T-cell (primary cell): ENCODE data around the gene PAFAH1B2. TPM values are rescaled to one million over a fixed set of nuclear protein-coding genes. Genes with fewer than 3 reads are reported as not detected.

Experiments used
- ATAC-seq, 4 experiments: fragments of 200-7000 bp in 3 of 4; fragments of 150-1000 bp in 1 of 4; cut with Tn5 transposase; replicated peaks in 1 of 4; 1 replicate in 3 of 4; 2 replicates in 1 of 4; pipeline ENCODE4 v1.10.0; 2021; ENCODE audit warnings: moderate library complexity in 3 of 4, mild to moderate bottlenecking in 2 of 4, moderate number of reproducible peaks in 1 of 4
- CTCF ChIA-PET, 2 donors: fragments of 300-600 bp; sonication (Branson Sonifier 250); formaldehyde crosslinking; loops; one replicate each; lab custom pipeline; 2022; ENCODE audit warnings: antibody characterized with exemption in 2 of 2; lab: Charles Lee
- POLR2A ChIA-PET, 2 donors: fragments of 300-600 bp; sonication (Branson Sonifier 250); formaldehyde crosslinking; loops; one replicate each; lab custom pipeline; 2022; ENCODE audit warnings: antibody characterized with exemption in 2 of 2; lab: Charles Lee
- DNase-seq, 35 experiments: peaks; one replicate each; pipeline versions ENCODE4 v3.0.0 to v3.0.0-alpha.2; 2013 to 2023
- H3K27ac ChIP-seq: one replicate; pipeline ENCODE4 v1.5.1; 2013; ENCODE audit warnings: low read length
- H3K27me3 ChIP-seq, 2 experiments: replicated peaks in 1 of 2; 1 replicate in 1 of 2; 2 replicates in 1 of 2; pipeline versions ENCODE4 v1.6.1 to v1.7.0; 2013; ENCODE audit warnings: low read length in 1 of 2, mixed read lengths in 1 of 2; ENCODE audit not compliant: control insufficient read depth in 2 of 2, insufficient read depth in 2 of 2; ENCODE audit errors: extremely low read depth in 1 of 2
- H3K36me3 ChIP-seq, 2 donors: 1 replicate in 1 of 2; 2 replicates in 1 of 2; pipeline versions ENCODE4 v1.6.1 to v1.7.0; 2013; ENCODE audit warnings: low read length in 1 of 2; ENCODE audit not compliant: control insufficient read depth in 2 of 2, insufficient read depth in 1 of 2; ENCODE audit errors: extremely low read depth in 1 of 2
- H3K4me1 ChIP-seq, 2 experiments: 1 replicate in 1 of 2; 2 replicates in 1 of 2; pipeline versions ENCODE4 v1.6.1 to v1.7.0; 2013; ENCODE audit warnings: low read length in 2 of 2, mixed read lengths in 1 of 2; ENCODE audit not compliant: insufficient read depth in 2 of 2, control insufficient read depth in 1 of 2; ENCODE audit errors: extremely low read depth in 1 of 2
- H3K4me3 ChIP-seq, 2 donors: 1 replicate in 1 of 2; 2 replicates in 1 of 2; pipeline versions ENCODE4 v1.5.1 to v1.7.0; 2013; ENCODE audit warnings: mild to moderate bottlenecking in 2 of 2, low read length in 1 of 2, moderate library complexity in 1 of 2; ENCODE audit not compliant: control insufficient read depth in 1 of 2; ENCODE audit errors: extremely low read depth in 1 of 2
- H3K9me3 ChIP-seq: 2 replicates; pipeline ENCODE4 v1.7.0; 2013
- H3K27ac Mint-ChIP-seq, 2 donors: one replicate each; pipeline ENCODE4 v1.8.0; 2020 to 2021; ENCODE audit warnings: mild to moderate bottlenecking in 2 of 2, mixed read lengths in 2 of 2
- H3K27me3 Mint-ChIP-seq, 2 donors: one replicate each; pipeline ENCODE4 v1.8.0; 2021 to 2022; ENCODE audit warnings: mixed read lengths in 2 of 2
- H3K36me3 Mint-ChIP-seq: one replicate; pipeline ENCODE4 v1.8.0; 2021; ENCODE audit warnings: mixed read lengths
- H3K4me1 Mint-ChIP-seq, 3 donors: one replicate each; pipeline ENCODE4 v1.8.0; 2020 to 2022; ENCODE audit warnings: mixed read lengths in 3 of 3, mild to moderate bottlenecking in 1 of 3
- H3K4me3 Mint-ChIP-seq, 3 donors: one replicate each; pipeline ENCODE4 v1.8.0; 2020 to 2022; ENCODE audit warnings: mild to moderate bottlenecking in 3 of 3, mixed read lengths in 3 of 3, moderate library complexity in 3 of 3
- H3K9me3 Mint-ChIP-seq, 3 donors: one replicate each; pipeline ENCODE4 v1.8.0; 2020 to 2022; ENCODE audit warnings: mixed read lengths in 3 of 3
- WGBS: methylation state at CpG from one replicate; pipeline ENCODE4 v1.1.5; 2013; ENCODE audit warnings: missing lambda C conversion rate; ENCODE audit not compliant: insufficient coverage; 5-methylcytosine and 5-hydroxymethylcytosine counted together
- total RNA-seq, 35 experiments: library from RNA in 6 of 35; stranded (reverse) in 6 of 35; fragments of 120-200 nt in 1 of 35; gene quantifications; one replicate each; pipeline versions ENCODE4 v1.2.1 to v1.2.4 and lab custom pipeline; 2013 to 2026

The PAFAH1B2 gene
- total RNA-seq, 5 donors from 2014 or later (not counting 1 experiment from before 2014, with no cell fraction given), result 44.1 to 55.9 (median 55.6) TPM

- peaks cover 0 to 8% of the 10 kb centered on the region in 2 experiments for H3K4me1 ChIP-seq
- peaks cover 3 to 42% of the 10 kb centered on the region in 2 donors for H3K36me3 ChIP-seq
- POLR2A ChIA-PET, result no interaction called here
These were observed 43.9 kb downstream of the PAFAH1B2 start for GRCh38 chr11:117187799-117188481.

DNA sequence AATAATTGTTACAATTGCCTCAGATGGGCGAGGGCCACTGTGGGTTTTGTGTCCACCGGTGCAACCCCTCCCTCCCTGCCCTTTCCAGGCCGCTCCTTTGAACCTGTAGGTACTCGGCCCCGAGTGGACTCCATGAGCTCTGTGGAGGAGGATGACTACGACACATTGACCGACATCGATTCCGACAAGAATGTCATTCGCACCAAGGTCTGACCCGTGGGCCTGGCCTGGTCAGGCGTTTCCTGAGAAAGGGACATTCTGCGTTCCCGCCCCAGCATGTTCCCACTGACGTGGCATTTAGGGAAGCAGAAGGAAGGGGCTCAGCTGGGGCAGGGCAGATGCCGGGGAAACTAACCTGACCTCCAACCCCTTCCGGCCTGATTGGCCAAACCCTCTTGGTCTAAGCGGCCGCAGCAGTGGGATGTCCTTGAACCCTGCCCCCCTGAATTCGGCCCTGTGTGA is 44.6 kb downstream of the PAFAH1B2 start:
- Histone ChIP-seq H3K27me3 (no peaks in the 10 kb centered on the region), H3K36me3 (peaks cover 3 to 41% of the 10 kb centered on the region in 2 donors), H3K4me1 (peaks cover 0 to 8% of the 10 kb centered on the region in 2 experiments), H3K27ac (no peak overlapping the region), H3K9me3 (no peaks in the 10 kb centered on the region), H3K4me3 (no peak overlapping the region)
- H3K4me3 Mint-ChIP-seq, result no peak overlapping the region
- WGBS, result 86% methylated on average over 12 of the region's 20 CpGs
- no peak overlapping the region for H3K27ac Mint-ChIP-seq
- ATAC-seq (no peak), DNase-seq (no peak)
- no peaks in the 10 kb centered on the region for H3K9me3 Mint-ChIP-seq
- ChIA-PET CTCF (interaction anchor here in 1 of 2 donors (0.6 kb wide), 1 partner anchor 42 kb away, joined by 3 read pairs; no protein-coding TSS in a partner anchor), POLR2A (no interaction called here)
- H3K27me3 Mint-ChIP-seq, result no peaks in the 10 kb centered on the region
- peaks cover 0 to 7% (median 4%) of the 10 kb centered on the region in 3 donors for H3K4me1 Mint-ChIP-seq
- H3K36me3 Mint-ChIP-seq, result peaks cover 21% of the 10 kb centered on the region

More at GRCh38 chr11:117187799-117188481, 43.9 kb downstream of the PAFAH1B2 start:
- ATAC-seq (no peak), DNase-seq (no peak)
- H3K9me3 Mint-ChIP-seq, result no peaks in the 10 kb centered on the region
- no peak overlapping the region for H3K27ac Mint-ChIP-seq
- H3K4me3 ChIP-seq, result no peak overlapping the region
- H3K36me3 Mint-ChIP-seq, result peaks cover 20% of the 10 kb centered on the region
- no peaks in the 10 kb centered on the region for H3K27me3 Mint-ChIP-seq
- no peaks in the 10 kb centered on the region for H3K9me3 ChIP-seq
- H3K4me3 Mint-ChIP-seq, result no peak overlapping the region
- H3K4me1 Mint-ChIP-seq, result peaks cover 0 to 6% (median 4%) of the 10 kb centered on the region in 3 donors
- CTCF ChIA-PET, result no interaction called here
- H3K27ac ChIP-seq, result no peak overlapping the region
- no peaks in the 10 kb centered on the region for H3K27me3 ChIP-seq
- WGBS, result 96% methylated on average over 14 of the region's 16 CpGs

- WGBS, result 93% methylated on average over 20 of the region's 22 CpGs
- ATAC-seq, result no peak
- H3K36me3 Mint-ChIP-seq, result peaks cover 14% of the 10 kb centered on the region
These were observed 45.3 kb downstream of the PAFAH1B2 start for GRCh38 chr11:117189191-117189940.

DNA sequence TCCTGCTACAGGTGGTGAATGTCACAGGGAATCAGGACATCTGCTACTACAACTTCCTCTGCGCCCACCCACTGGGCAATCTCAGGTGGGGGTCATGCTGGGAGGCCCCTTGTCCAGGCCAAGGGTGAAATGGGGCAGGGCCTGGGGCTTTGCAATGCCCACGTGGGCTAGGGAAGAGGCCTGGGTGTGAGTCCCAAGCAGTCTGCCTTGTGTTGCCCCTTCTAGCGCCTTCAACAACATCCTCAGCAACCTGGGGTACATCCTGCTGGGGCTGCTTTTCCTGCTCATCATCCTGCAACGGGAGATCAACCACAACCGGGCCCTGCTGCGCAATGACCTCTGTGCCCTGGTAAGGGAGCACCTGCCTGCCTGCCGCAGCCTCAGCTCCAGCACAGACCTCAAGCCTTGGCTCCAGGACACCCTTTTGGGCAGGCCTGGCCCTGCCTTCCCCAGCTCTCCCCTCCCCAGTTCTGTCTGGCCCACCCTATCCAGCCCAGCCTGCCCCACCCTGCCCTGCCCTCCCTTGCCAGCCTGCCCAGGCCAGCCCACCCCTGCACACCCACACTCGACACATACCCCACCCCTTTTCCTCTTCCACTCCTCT is 46.0 kb downstream of the PAFAH1B2 start:
- 85% methylated on average over 8 of the region's 8 CpGs for WGBS
- Mint-ChIP-seq H3K4me3 (no peak overlapping the region), H3K4me1 (peaks cover 0 to 8% (median 5%) of the 10 kb centered on the region in 3 donors), H3K9me3 (no peaks in the 10 kb centered on the region), H3K36me3 (peaks cover 15% of the 10 kb centered on the region), H3K27ac (no peak overlapping the region), H3K27me3 (no peaks in the 10 kb centered on the region)
- ATAC-seq, result no peak
- no peak for DNase-seq
- H3K27ac ChIP-seq, result no peak overlapping the region
- no peak overlapping the region for H3K4me3 ChIP-seq
- CTCF ChIA-PET, result no interaction called here
- POLR2A ChIA-PET, result no interaction called here
- peaks cover 3 to 35% of the 10 kb centered on the region in 2 donors for H3K36me3 ChIP-seq
- H3K4me1 ChIP-seq, result peaks cover 0 to 8% of the 10 kb centered on the region in 2 experiments
- no peaks in the 10 kb centered on the region for H3K9me3 ChIP-seq
- H3K27me3 ChIP-seq, result no peaks in the 10 kb centered on the region

More at GRCh38 chr11:117189191-117189940, 45.3 kb downstream of the PAFAH1B2 start:
- ChIA-PET CTCF (interaction anchor here in 1 of 2 donors (0.6 kb wide), 1 partner anchor 41 kb away, joined by 3 read pairs; no protein-coding TSS in a partner anchor), POLR2A (no interaction called here)
- Mint-ChIP-seq H3K4me1 (peaks cover 0 to 7% (median 4%) of the 10 kb centered on the region in 3 donors), H3K4me3 (no peak overlapping the region), H3K27me3 (no peaks in the 10 kb centered on the region), H3K27ac (no peak overlapping the region), H3K9me3 (no peaks in the 10 kb centered on the region)
- H3K36me3 ChIP-seq, result peaks cover 3 to 35% of the 10 kb centered on the region in 2 donors
- no peak overlapping the region for H3K27ac ChIP-seq
- H3K4me1 ChIP-seq, result peaks cover 0 to 8% of the 10 kb centered on the region in 2 experiments
- H3K4me3 ChIP-seq, result no peak overlapping the region
- no peaks in the 10 kb centered on the region for H3K27me3 ChIP-seq
- peak in 1 of 35 experiments; percentile 49 for DNase-seq
- H3K9me3 ChIP-seq, result no peaks in the 10 kb centered on the region

DNA sequence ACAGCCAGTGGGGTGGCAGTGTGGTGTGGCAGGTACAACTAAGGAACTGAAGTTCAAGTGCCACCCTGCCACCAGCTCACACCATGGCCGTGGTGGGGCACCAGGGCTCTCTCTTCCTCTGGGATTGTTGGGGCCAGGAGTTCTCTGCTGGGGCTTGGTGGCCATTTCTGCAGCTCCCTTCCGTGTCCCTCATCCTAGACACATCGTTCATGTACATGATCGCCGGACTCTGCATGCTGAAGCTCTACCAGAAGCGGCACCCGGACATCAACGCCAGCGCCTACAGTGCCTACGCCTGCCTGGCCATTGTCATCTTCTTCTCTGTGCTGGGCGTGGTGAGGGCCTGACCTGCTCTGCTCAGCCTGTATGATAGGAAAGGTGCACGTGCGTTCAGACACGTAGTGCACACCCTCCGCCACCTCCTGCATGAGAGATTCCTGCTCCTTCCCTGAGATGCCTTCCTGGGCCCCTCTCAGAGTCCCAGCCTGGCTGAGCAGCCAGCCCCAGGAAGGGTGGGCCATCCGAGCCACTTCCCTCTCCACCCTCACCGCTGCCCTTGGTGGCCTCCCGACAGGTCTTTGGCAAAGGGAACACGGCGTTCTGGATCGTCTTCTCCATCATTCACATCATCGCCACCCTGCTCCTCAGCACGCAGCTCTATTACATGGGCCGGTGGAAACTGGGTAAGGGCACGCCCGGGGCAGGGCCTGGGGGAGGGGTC is 47.8 kb downstream of the PAFAH1B2 start:
- Mint-ChIP-seq H3K27ac (no peak overlapping the region), H3K4me3 (no peak overlapping the region), H3K27me3 (no peaks in the 10 kb centered on the region), H3K36me3 (peaks cover 20% of the 10 kb centered on the region), H3K4me1 (peaks cover 0 to 11% (median 7%) of the 10 kb centered on the region in 3 donors), H3K9me3 (no peaks in the 10 kb centered on the region)
- peaks cover 7 to 35% of the 10 kb centered on the region in 2 donors for H3K36me3 ChIP-seq
- H3K27me3 ChIP-seq, result no peaks in the 10 kb centered on the region
- POLR2A ChIA-PET, result no interaction called here
- H3K9me3 ChIP-seq, result no peaks in the 10 kb centered on the region
- H3K4me1 ChIP-seq, result peaks cover 0 to 8% of the 10 kb centered on the region in 2 experiments
- CTCF ChIA-PET, result no interaction called here
- DNase-seq (no peak), ATAC-seq (no peak)
- H3K4me3 ChIP-seq, result no peak overlapping the region
- no peak overlapping the region for H3K27ac ChIP-seq
- 98% methylated on average over 25 of the region's 26 CpGs for WGBS
